IMR-90 (cell line): ENCODE measurements around the gene NTN4. TPM values are rescaled to one million over a fixed set of nuclear protein-coding genes. Genes with fewer than 3 reads are reported as not detected.

Source experiments
- ATAC-seq: fragments of 200-7000 bp; cut with Tn5 transposase; 2 replicates; pipeline ENCODE4 v1.9.1; 2020; ENCODE audit warnings: low read depth, mild to moderate bottlenecking, moderate library complexity
- BruUV-seq: library from RNA; stranded (reverse); fragments of 400-500 nt; replicated peaks from 2 replicates; lab custom pipeline; 2021; lab: Mats Ljungman, UMichigan
- CTCF ChIA-PET: fragments of 300-600 bp; formaldehyde crosslinking; extraction: SDS; loops from one replicate; lab custom pipeline; 2021; ENCODE audit warnings: antibody characterized with exemption; lab: Yijun Ruan, JAX
- POLR2A ChIA-PET: fragments of 300-600 bp; sonication (Branson Sonifier 250); formaldehyde crosslinking; loops from one replicate; lab custom pipeline; 2022; ENCODE audit warnings: antibody characterized with exemption; ENCODE audit not compliant: unreplicated experiment; lab: Charles Lee
- DNase-seq: peaks from one replicate; pipeline ENCODE4 v3.0.0; 2013
- H2AFZ ChIP-seq: replicated peaks from 2 replicates; pipeline ENCODE3; 2013; ENCODE audit warnings: low read length, mild to moderate bottlenecking; ENCODE audit not compliant: poor library complexity
- H2AK5ac ChIP-seq: 2 replicates; pipeline ENCODE4 v1.6.1; 2013; ENCODE audit warnings: low read depth, low read length, inconsistent platforms
- H2AK9ac ChIP-seq: replicated peaks from 2 replicates; pipeline ENCODE3; 2013; ENCODE audit warnings: mild to moderate bottlenecking, low read depth, low read length, moderate library complexity; ENCODE audit not compliant: poor library complexity
- H2BK120ac ChIP-seq: 2 replicates; pipeline ENCODE4 v1.6.1; 2013; ENCODE audit warnings: low read depth, low read length, inconsistent platforms
- H2BK15ac ChIP-seq: 3 replicates; pipeline ENCODE4 v1.6.1; 2013; ENCODE audit warnings: low read depth, low read length, inconsistent platforms
- H2BK20ac ChIP-seq: 2 replicates; pipeline ENCODE4 v1.6.1; 2013; ENCODE audit warnings: low read depth, mild to moderate bottlenecking, inconsistent platforms, low read length, moderate library complexity
- H2BK5ac ChIP-seq: 2 replicates; pipeline ENCODE4 v1.6.1; 2013; ENCODE audit warnings: mild to moderate bottlenecking, low read depth, low read length, inconsistent platforms; ENCODE audit not compliant: poor library complexity, severe bottlenecking
- H3K14ac ChIP-seq: replicated peaks from 2 replicates; pipeline ENCODE4 v1.6.1; 2013; ENCODE audit warnings: low read depth, low read length, inconsistent platforms
- H3K18ac ChIP-seq: 2 replicates; pipeline ENCODE4 v1.6.1; 2013; ENCODE audit warnings: low read depth, low read length, control low read depth
- H3K23ac ChIP-seq: 2 replicates; pipeline ENCODE4 v1.6.1; 2013; ENCODE audit warnings: low read depth, low read length, inconsistent platforms
- H3K27ac ChIP-seq: 2 replicates; pipeline ENCODE4 v1.5.1; 2013; ENCODE audit warnings: mild to moderate bottlenecking, control low read depth, low read length; ENCODE audit not compliant: insufficient read depth
- H3K27me3 ChIP-seq: 2 replicates; pipeline ENCODE4 v1.6.1; 2013; ENCODE audit warnings: low read length; ENCODE audit not compliant: control insufficient read depth, insufficient read depth
- H3K36me3 ChIP-seq: 2 replicates; pipeline ENCODE4 v1.6.1; 2013; ENCODE audit warnings: low read length, mixed read lengths; ENCODE audit not compliant: control insufficient read depth, insufficient read depth
- H3K4ac ChIP-seq: 2 replicates; pipeline ENCODE4 v1.6.1; 2013; ENCODE audit warnings: low read depth, low read length, inconsistent platforms
- H3K4me1 ChIP-seq: 2 replicates; pipeline ENCODE4 v1.6.1; 2013; ENCODE audit warnings: low read length, mixed read lengths; ENCODE audit not compliant: control insufficient read depth, insufficient read depth
- H3K4me2 ChIP-seq: 2 replicates; pipeline ENCODE4 v1.6.1; 2013; ENCODE audit warnings: low read depth, mild to moderate bottlenecking, control low read depth, low read length, moderate library complexity
- H3K4me3 ChIP-seq: 2 replicates; pipeline ENCODE4 v1.5.1; 2013; ENCODE audit warnings: low read depth, mild to moderate bottlenecking, control low read depth, low read length, moderate library complexity; ENCODE audit not compliant: insufficient read depth
- H3K56ac ChIP-seq: 2 replicates; pipeline ENCODE4 v1.6.1; 2013; ENCODE audit warnings: low read length, inconsistent platforms; ENCODE audit not compliant: insufficient read depth; ENCODE audit errors: extremely low read depth
- H3K79me1 ChIP-seq, 2 experiments: 2 replicates each; pipeline ENCODE4 v1.6.1; 2013; ENCODE audit warnings: low read length in 2 of 2, inconsistent platforms in 1 of 2, low read depth in 1 of 2
- H3K9ac ChIP-seq: 2 replicates; pipeline ENCODE4 v1.6.1; 2013; ENCODE audit warnings: low read depth, low read length, control low read depth
- H3K9me1 ChIP-seq: 2 replicates; pipeline ENCODE4 v1.6.1; 2013; ENCODE audit warnings: low read length, inconsistent platforms; ENCODE audit not compliant: insufficient read depth
- H3K9me3 ChIP-seq: 2 replicates; pipeline ENCODE4 v1.6.1; 2013; ENCODE audit warnings: low read length; ENCODE audit not compliant: control insufficient read depth, insufficient read depth
- H4K20me1 ChIP-seq: 2 replicates; pipeline ENCODE4 v1.6.1; 2013; ENCODE audit warnings: low read length, inconsistent platforms; ENCODE audit not compliant: insufficient read depth
- H4K5ac ChIP-seq: 2 replicates; pipeline ENCODE4 v1.6.1; 2013; ENCODE audit warnings: mild to moderate bottlenecking, low read depth, low read length, control low read depth
- H4K8ac ChIP-seq, 2 experiments: 2 replicates each; pipeline ENCODE4 v1.6.1; 2013; ENCODE audit warnings: low read depth in 2 of 2, low read length in 2 of 2, control low read depth in 1 of 2, inconsistent platforms in 1 of 2
- H4K91ac ChIP-seq: 2 replicates; pipeline ENCODE4 v1.6.1; 2013; ENCODE audit warnings: low read depth, low read length, inconsistent platforms; ENCODE audit not compliant: insufficient read depth
- BHLHE40 ChIP-seq: fragments of 150-350 bp; IDR thresholded peaks from 2 replicates; pipeline ENCODE4 v1.6.1; 2016; ENCODE audit warnings: mild to moderate bottlenecking, low read depth, low read length
- CEBPB ChIP-seq: IDR thresholded peaks from 2 replicates; pipeline ENCODE4 v1.6.1; 2012; ENCODE audit warnings: low read depth, low read length, improper control_type of control experiment
- CHD1 ChIP-seq: IDR thresholded peaks from 2 replicates; pipeline ENCODE4 v1.6.1; 2012; ENCODE audit warnings: low read depth, low read length, improper control_type of control experiment
- CTCF ChIP-seq: conservative IDR thresholded peaks from 2 replicates; pipeline ENCODE4 v1.5.1; 2012; ENCODE audit warnings: mild to moderate bottlenecking, low read depth, low read length, improper control_type of control experiment
- FOS ChIP-seq: fragments of 150-350 bp; IDR thresholded peaks from 2 replicates; pipeline ENCODE4 v1.6.1; 2016; ENCODE audit warnings: low read depth, low read length
- MXI1 ChIP-seq: IDR thresholded peaks from 2 replicates; pipeline ENCODE4 v1.6.1; 2012; ENCODE audit warnings: low read depth, mild to moderate bottlenecking, low read length, moderate library complexity, borderline replicate concordance
- NFE2L2 ChIP-seq: fragments of 150-350 bp; IDR thresholded peaks from 2 replicates; pipeline ENCODE4 v1.6.1; 2016; ENCODE audit warnings: low read depth, mild to moderate bottlenecking, low read length
- POLR2A ChIP-seq: IDR thresholded peaks from 2 replicates; pipeline ENCODE4 v1.6.1; 2012; ENCODE audit warnings: mild to moderate bottlenecking, low read depth, low read length
- RCOR1 ChIP-seq: IDR thresholded peaks from 2 replicates; pipeline ENCODE4 v1.6.1; 2012; ENCODE audit warnings: mild to moderate bottlenecking, low read length, improper control_type of control experiment; ENCODE audit not compliant: insufficient replicate concordance
- SMC3 ChIP-seq: fragments of 150-350 bp; IDR thresholded peaks from 2 replicates; pipeline ENCODE4 v1.6.1; 2016; ENCODE audit warnings: low read depth, mild to moderate bottlenecking, antibody characterized with exemption, low read length, moderate library complexity
- WGBS, 2 experiments: methylation state at CpG; one replicate each; pipeline versions ENCODE4 v1.1.5 to v1.1.7; 2013; ENCODE audit warnings: missing lambda C conversion rate in 2 of 2; ENCODE audit not compliant: insufficient read length in 1 of 2; ENCODE audit errors: extremely low coverage in 2 of 2; 5-methylcytosine and 5-hydroxymethylcytosine counted together
- dilution Hi-C: fragments of 300-500 bp; cut with HindIII; formaldehyde crosslinking; loops from one replicate; pipeline ENCODE4 v1.14.3; 2018; ENCODE audit warnings: low sequenced_read_pairs; ENCODE audit not compliant: unreplicated experiment
- in situ Hi-C: fragments of 300-500 bp; cut with MboI; formaldehyde crosslinking; loops from 3 replicates; pipeline ENCODE4 v1.14.3; 2019; ENCODE audit warnings: low sequenced_read_pairs, inconsistent platforms, mixed read lengths
- intact Hi-C: fragments of 100-400 bp; cut with micrococcal nuclease; formaldehyde crosslinking; loops from 2 replicates; pipeline ENCODE4 v1.10.0; 2022
- polyA plus RNA-seq, 3 experiments: library from polyadenylated mRNA; depleted of rRNA; stranded (reverse); fragments of >200 nt; gene quantifications; 2 replicates each; pipeline ENCODE4 v1.2.3, GENCODE V29; 2012; ENCODE audit warnings: low replicate concordance in 1 of 3
- total RNA-seq: library from RNA; depleted of rRNA; stranded (reverse); fragments of >200 nt; gene quantifications from 2 replicates; pipeline ENCODE4 v1.2.3, GENCODE V29; 2012
- TF ChIP-seq, protein P1 (sequence below): fragments of 150-350 bp; IDR thresholded peaks from 2 replicates; pipeline ENCODE4 v1.6.1; 2016; ENCODE audit warnings: low read depth, mild to moderate bottlenecking, low read length, moderate library complexity, borderline replicate concordance

The NTN4 gene
- total and polyA plus RNA-seq, 2 of the 4 experiments (the other 2 are of a cell fraction) = 54.6 to 56.6 TPM

- Histone ChIP-seq H3K27ac (no peak overlapping the region), H4K8ac (peak overlapping the region; percentile 22 to 53; a peak in 2 of 4 replicates), H2BK5ac (no peak overlapping the region), H2AK9ac (no peak overlapping the region), H2BK15ac (peak overlapping the region; percentile 28; the same call in 2 of the 3 replicates), H3K4me1 (peaks cover 18% of the 10 kb centered on the region), H3K36me3 (no peaks in the 10 kb centered on the region), H2BK20ac (peak overlapping the region; percentile 66; the same call in 1 of the 2 replicates), H2BK120ac (peak overlapping the region; percentile 94), H3K18ac (peak overlapping the region; percentile 1; the same call in 1 of the 2 replicates), H4K91ac (peak overlapping the region; percentile 26), H3K79me1 (peaks cover 0 to 6% of the 10 kb centered on the region in 2 experiments; a peak in 2 of 4 replicates), H3K27me3 (no peaks in the 10 kb centered on the region), H3K4me3 (no peak overlapping the region), H3K4ac (peak overlapping the region; percentile 48), H3K23ac (no peak overlapping the region), H3K56ac (no peak overlapping the region), H3K9me3 (no peaks in the 10 kb centered on the region), H3K14ac (peak overlapping the region; percentile 37), H4K5ac (no peak overlapping the region), H3K9me1 (peaks cover 21% of the 10 kb centered on the region), H2AFZ (no peak overlapping the region), H3K4me2 (no peak overlapping the region), H4K20me1 (no peaks in the 10 kb centered on the region), H3K9ac (no peak overlapping the region), H2AK5ac (peak overlapping the region; percentile 54)
- intact Hi-C loops = no loop called here
- in situ Hi-C loops = no loop called here
- DNase-seq = no peak
- dilution Hi-C loops = no loop called here
- BruUV-seq = no TSS peak
- ChIA-PET POLR2A (no interaction called here), CTCF (interaction anchor here (0.6 to 1.1 kb wide), 3 partner anchors 9 to 1500 kb away, joined by 4 to 5 read pairs (median 4); no protein-coding TSS in a partner anchor)
- WGBS, 2 experiments = no CpG with 5 or more reads among the region's 6 CpGs
- TF ChIP-seq BHLHE40 (no peak), POLR2A (no peak), FOS (no peak), CHD1 (no peak), NFE2L2 (no peak), CTCF (no peak), MXI1 (no peak), SMC3 (no peak), CEBPB (no peak), RCOR1 (no peak)
- TF ChIP-seq, protein P1, sequence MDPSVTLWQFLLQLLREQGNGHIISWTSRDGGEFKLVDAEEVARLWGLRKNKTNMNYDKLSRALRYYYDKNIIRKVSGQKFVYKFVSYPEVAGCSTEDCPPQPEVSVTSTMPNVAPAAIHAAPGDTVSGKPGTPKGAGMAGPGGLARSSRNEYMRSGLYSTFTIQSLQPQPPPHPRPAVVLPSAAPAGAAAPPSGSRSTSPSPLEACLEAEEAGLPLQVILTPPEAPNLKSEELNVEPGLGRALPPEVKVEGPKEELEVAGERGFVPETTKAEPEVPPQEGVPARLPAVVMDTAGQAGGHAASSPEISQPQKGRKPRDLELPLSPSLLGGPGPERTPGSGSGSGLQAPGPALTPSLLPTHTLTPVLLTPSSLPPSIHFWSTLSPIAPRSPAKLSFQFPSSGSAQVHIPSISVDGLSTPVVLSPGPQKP = no peak
- ATAC-seq = no peak
These were observed 148.0 kb downstream of the NTN4 start for GRCh38 chr12:95642583-95642982.
